Uterus (tissue), 4 donors: ENCODE measurements around the gene MBNL1. TPM values are rescaled to one million over a fixed set of nuclear protein-coding genes. Genes with fewer than 3 reads are reported as not detected.
A peak's percentile ranks its signal among the peaks of the same experiment; 100 is the strongest.

Source experiments
- DNase-seq, 2 donors: peaks; one replicate each; pipeline ENCODE4 v3.0.0-alpha.2; 2019 to 2020
- H3K27ac ChIP-seq, 2 donors: fragments of 200-600 bp; sonication (generic); 1 replicate in 1 of 2; 2 replicates in 1 of 2; pipeline ENCODE4 v1.5.1; 2016 to 2018
- H3K27me3 ChIP-seq, 2 donors: fragments of 200-600 bp; sonication (generic); one replicate each; pipeline ENCODE4 v1.5.1; 2018 to 2019; ENCODE audit warnings: control low read depth in 1 of 2
- H3K36me3 ChIP-seq, 2 donors: fragments of 200-600 bp; sonication (generic); one replicate each; pipeline ENCODE4 v1.5.1; 2019; ENCODE audit warnings: control low read depth in 1 of 2
- H3K4me1 ChIP-seq, 2 donors: fragments of 200-600 bp; sonication (generic); one replicate each; pipeline ENCODE4 v1.5.1; 2018 to 2019; ENCODE audit warnings: control low read depth in 1 of 2
- H3K4me3 ChIP-seq, 2 donors: fragments of 200-600 bp; sonication (generic); 1 replicate in 1 of 2; 2 replicates in 1 of 2; pipeline ENCODE4 v1.5.1; 2018 to 2019; ENCODE audit warnings: mild to moderate bottlenecking in 1 of 2
- H3K9me3 ChIP-seq, 2 donors: fragments of 200-600 bp; sonication (generic); one replicate each; pipeline ENCODE4 v1.5.1; 2019; ENCODE audit warnings: control low read depth in 1 of 2
- POLR2A ChIP-seq, 2 donors: fragments of 450-650 bp; IDR thresholded peaks; one replicate each; pipeline ENCODE4 v1.6.1; 2016; ENCODE audit warnings: antibody characterized with exemption in 2 of 2, mild to moderate bottlenecking in 1 of 2, moderate library complexity in 1 of 2
- intact Hi-C: fragments of 100-400 bp; cut with DNase I; formaldehyde crosslinking; loops from one replicate; pipeline ENCODE4 v1.15.1; 2023; ENCODE audit warnings: low total_unique reads
- total RNA-seq, 4 donors: library from RNA; depleted of rRNA in 3 of 4; stranded (reverse); fragments of >200 nt in 3 of 4; gene quantifications; one replicate each; pipeline versions ENCODE4 v1.1.0 to v1.2.4, GENCODE V29; 2014 to 2023
- TF ChIP-seq, protein P1 (sequence below), 4 experiments: fragments of 200-600 bp in 2 of 4; fragments of 450-650 bp in 2 of 4; sonication (generic) in 2 of 4; IDR thresholded peaks; one replicate each; pipeline ENCODE4 v1.5.1; 2016 to 2019; ENCODE audit warnings: antibody characterized with exemption in 4 of 4, mild to moderate bottlenecking in 2 of 4, moderate library complexity in 1 of 4
- donor health status: DM: yes; HTN: yes; CAD: no.

The MBNL1 gene
- total RNA-seq, 4 donors from 2014 or later, result 219 to 470 (median 243) TPM

DNA sequence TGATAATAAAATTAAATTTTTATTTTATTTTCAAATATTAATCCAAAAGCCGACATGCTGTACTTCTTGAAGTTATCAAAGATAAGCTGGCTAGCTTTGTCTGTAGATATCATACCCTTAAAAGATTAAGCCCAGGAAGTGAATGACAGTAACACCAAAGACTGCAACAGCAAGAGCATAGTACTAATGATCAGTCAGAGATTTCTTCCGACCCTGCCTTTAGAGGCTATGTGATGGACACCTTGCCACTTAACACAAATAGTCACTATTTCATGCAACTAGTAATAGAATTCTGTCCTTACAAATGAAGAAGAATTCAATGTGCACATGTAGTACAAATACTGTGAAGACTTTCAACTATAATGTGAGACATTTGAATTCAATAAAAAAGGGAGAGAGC lies 9.3 kb upstream of the MBNL1 start:
- no peak for DNase-seq
- Histone ChIP-seq H3K27ac (peak overlapping the region; percentile 74 to 75), H3K4me3 (no peak overlapping the region), H3K4me1 (peaks cover 0 to 18% of the 10 kb centered on the region in 2 donors), H3K36me3 (no peaks in the 10 kb centered on the region), H3K27me3 (no peaks in the 10 kb centered on the region), H3K9me3 (no peaks in the 10 kb centered on the region)
- intact Hi-C loops, result no loop called here
- TF ChIP-seq POLR2A (IDR thresholded peaks at IDR 0.05), result no peak
- TF ChIP-seq, protein P1, sequence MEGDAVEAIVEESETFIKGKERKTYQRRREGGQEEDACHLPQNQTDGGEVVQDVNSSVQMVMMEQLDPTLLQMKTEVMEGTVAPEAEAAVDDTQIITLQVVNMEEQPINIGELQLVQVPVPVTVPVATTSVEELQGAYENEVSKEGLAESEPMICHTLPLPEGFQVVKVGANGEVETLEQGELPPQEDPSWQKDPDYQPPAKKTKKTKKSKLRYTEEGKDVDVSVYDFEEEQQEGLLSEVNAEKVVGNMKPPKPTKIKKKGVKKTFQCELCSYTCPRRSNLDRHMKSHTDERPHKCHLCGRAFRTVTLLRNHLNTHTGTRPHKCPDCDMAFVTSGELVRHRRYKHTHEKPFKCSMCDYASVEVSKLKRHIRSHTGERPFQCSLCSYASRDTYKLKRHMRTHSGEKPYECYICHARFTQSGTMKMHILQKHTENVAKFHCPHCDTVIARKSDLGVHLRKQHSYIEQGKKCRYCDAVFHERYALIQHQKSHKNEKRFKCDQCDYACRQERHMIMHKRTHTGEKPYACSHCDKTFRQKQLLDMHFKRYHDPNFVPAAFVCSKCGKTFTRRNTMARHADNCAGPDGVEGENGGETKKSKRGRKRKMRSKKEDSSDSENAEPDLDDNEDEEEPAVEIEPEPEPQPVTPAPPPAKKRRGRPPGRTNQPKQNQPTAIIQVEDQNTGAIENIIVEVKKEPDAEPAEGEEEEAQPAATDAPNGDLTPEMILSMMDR (IDR thresholded peaks at IDR 0.05), result no peak

DNA sequence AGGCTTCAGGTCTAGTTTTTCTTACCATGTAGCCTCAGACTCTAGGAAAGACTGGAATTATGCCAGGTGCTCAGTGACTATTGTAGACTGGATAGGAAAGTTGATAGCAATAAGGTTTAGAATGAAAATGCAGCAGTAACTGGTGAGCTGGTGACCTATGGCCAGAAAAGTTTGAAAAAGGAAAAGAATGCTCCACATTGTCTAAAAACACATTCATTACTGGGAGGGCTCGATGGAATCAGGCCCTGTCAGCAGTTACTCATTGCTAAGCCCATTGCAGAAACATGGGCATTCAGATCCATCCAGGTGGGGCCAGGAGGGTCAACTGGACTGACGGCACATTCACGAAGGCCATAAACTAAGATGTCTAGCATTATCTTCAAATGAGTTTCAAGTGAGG lies 8.7 kb upstream of the MBNL1 start:
- DNase-seq, result no peak
- peak overlapping the region in 1 of 2 donors; percentile 74 for H3K27ac ChIP-seq
- intact Hi-C loops, result loop anchor here (10.0 kb wide), 1 partner anchor 55 kb away; no protein-coding TSS in a partner anchor
- H3K27me3 ChIP-seq, result no peaks in the 10 kb centered on the region
- no peaks in the 10 kb centered on the region for H3K9me3 ChIP-seq
- H3K4me1 ChIP-seq, result peaks cover 0 to 18% of the 10 kb centered on the region in 2 donors
- no peaks in the 10 kb centered on the region for H3K36me3 ChIP-seq
- no peak overlapping the region for H3K4me3 ChIP-seq
- no peak for TF ChIP-seq POLR2A (IDR thresholded peaks at IDR 0.05)
- TF ChIP-seq, protein P1 (IDR thresholded peaks at IDR 0.05), result no peak

DNA sequence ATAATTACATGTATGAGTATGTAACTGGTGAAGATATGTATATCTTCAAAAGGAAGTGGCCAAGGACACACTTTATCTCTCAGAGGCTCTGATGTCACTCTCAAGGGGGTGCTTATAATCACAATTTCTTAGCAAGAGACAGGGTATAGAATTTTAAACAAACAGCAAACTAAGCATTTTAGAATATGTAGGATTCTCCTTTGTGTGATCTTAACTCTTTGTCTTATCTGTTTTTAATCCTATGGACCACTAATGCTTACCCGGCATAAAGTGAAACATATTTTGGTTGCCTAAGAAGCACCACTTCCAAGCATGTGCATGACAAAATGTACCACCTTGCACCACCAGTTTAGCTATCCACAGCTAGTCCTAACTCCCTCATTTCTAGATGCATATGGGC lies 8.2 kb upstream of the MBNL1 start:
- peaks cover 0 to 18% of the 10 kb centered on the region in 2 donors for H3K4me1 ChIP-seq
- TF ChIP-seq, protein P1 (IDR thresholded peaks at IDR 0.05), result no peak
- no peak for TF ChIP-seq POLR2A (IDR thresholded peaks at IDR 0.05)
- H3K9me3 ChIP-seq, result no peaks in the 10 kb centered on the region
- H3K36me3 ChIP-seq, result no peaks in the 10 kb centered on the region
- intact Hi-C loops, result loop anchor here (10.0 kb wide), 1 partner anchor 56 kb away; no protein-coding TSS in a partner anchor
- no peak for DNase-seq
- no peak overlapping the region for H3K27ac ChIP-seq
- no peaks in the 10 kb centered on the region for H3K27me3 ChIP-seq
- H3K4me3 ChIP-seq, result no peak overlapping the region

DNA sequence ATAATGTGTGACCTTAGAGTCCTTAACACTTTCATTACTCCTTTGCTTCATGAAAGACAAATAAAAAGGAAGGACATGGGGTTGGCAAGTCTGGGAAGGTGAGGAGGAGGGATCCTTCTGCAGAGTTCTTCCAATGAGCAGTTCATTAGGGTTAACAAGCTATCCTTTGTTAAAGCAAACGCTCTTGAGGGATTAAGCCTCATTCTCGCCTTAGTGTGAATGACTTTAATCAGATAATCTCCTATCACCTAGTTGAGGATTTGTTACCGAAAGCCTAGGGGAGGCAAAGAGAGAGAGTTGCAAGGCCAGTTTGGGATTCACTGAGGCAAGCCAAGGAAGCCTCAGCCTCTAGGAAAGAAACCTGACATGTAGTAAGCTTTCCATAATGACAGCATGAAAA lies 7.4 kb upstream of the MBNL1 start:
- TF ChIP-seq, protein P1 (IDR thresholded peaks at IDR 0.05), result no peak
- TF ChIP-seq POLR2A (IDR thresholded peaks at IDR 0.05), result no peak
- intact Hi-C loops, result loop anchor here (10.0 kb wide), 1 partner anchor 57 kb away; no protein-coding TSS in a partner anchor
- H3K4me1 ChIP-seq, result peaks cover 0 to 18% of the 10 kb centered on the region in 2 donors
- H3K9me3 ChIP-seq, result no peaks in the 10 kb centered on the region
- no peak for DNase-seq
- no peak overlapping the region for H3K4me3 ChIP-seq
- H3K36me3 ChIP-seq, result no peaks in the 10 kb centered on the region
- peak overlapping the region in 1 of 2 donors; percentile 30 for H3K27ac ChIP-seq
- H3K27me3 ChIP-seq, result no peaks in the 10 kb centered on the region

DNA sequence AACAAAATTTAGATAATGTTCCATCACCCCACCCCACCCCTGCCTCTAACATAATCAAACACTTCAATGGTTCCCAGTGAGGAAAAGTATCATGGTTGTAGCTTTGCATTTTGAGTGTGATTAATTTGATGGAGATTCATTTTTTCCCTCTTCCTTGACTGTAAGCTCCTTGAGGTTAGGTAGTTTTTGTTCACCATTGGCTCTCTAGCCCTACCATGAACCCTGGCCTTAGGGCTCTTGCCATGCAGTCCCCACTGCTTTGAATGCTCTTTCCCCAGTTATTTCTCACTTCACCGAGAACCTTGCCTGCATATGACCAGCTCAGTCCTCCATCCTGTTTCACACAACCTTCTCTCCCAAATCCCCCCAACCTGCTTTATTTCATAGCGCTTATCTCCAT lies 5.0 kb upstream of the MBNL1 start:
- no peaks in the 10 kb centered on the region for H3K36me3 ChIP-seq
- H3K4me3 ChIP-seq, result no peak overlapping the region
- TF ChIP-seq, protein P1 (IDR thresholded peaks at IDR 0.05), result no peak
- TF ChIP-seq POLR2A (IDR thresholded peaks at IDR 0.05), result no peak
- no peak for DNase-seq
- no peaks in the 10 kb centered on the region for H3K9me3 ChIP-seq
- intact Hi-C loops, result loop anchor here (10.0 kb wide), 1 partner anchor 59 kb away; no protein-coding TSS in a partner anchor
- peak overlapping the region; percentile 98 to 99 for H3K27ac ChIP-seq
- H3K4me1 ChIP-seq, result peaks cover 0 to 17% of the 10 kb centered on the region in 2 donors
- no peaks in the 10 kb centered on the region for H3K27me3 ChIP-seq
